Colonic mucosa (tissue), 4 donors: ENCODE data around the gene SCUBE2. TPM values are rescaled to one million over a fixed set of nuclear protein-coding genes. Genes with fewer than 3 reads are reported as not detected.

ENCODE experiments used
- DNase-seq: peaks from one replicate; pipeline ENCODE4 v3.0.0-alpha.2; 2020
- H3K27ac ChIP-seq: fragments of 200-600 bp; one replicate; pipeline ENCODE4 v1.8.0; 2021
- H3K27me3 ChIP-seq: fragments of 200-600 bp; one replicate; pipeline ENCODE4 v1.8.0; 2021
- H3K36me3 ChIP-seq: fragments of 200-600 bp; one replicate; pipeline ENCODE4 v1.8.0; 2021
- H3K4me1 ChIP-seq: fragments of 200-600 bp; one replicate; pipeline ENCODE4 v1.8.0; 2021; ENCODE audit warnings: mild to moderate bottlenecking
- H3K4me3 ChIP-seq: fragments of 200-600 bp; one replicate; pipeline ENCODE4 v1.8.0; 2021
- H3K9ac ChIP-seq, 2 donors: one replicate each; pipeline ENCODE4 v1.7.0; 2013; ENCODE audit warnings: control low read depth in 2 of 2, low read depth in 2 of 2, low read length in 2 of 2
- H3K9me3 ChIP-seq: fragments of 200-600 bp; one replicate; pipeline ENCODE4 v1.8.0; 2021
- intact Hi-C: fragments of 100-400 bp; cut with DNase I; formaldehyde crosslinking; loops from one replicate; pipeline ENCODE4 v1.14.1; 2022
- total RNA-seq, 2 donors: library from RNA; stranded (reverse); fragmentation: NEBNext Ultra II Directional in 1 of 2; extraction: Animal tissue kit (Norgen Biotek cat#: 25700) in 1 of 2; gene quantifications; one replicate each; pipeline ENCODE4 v1.2.1, GENCODE V29; 2021
- TF ChIP-seq, protein P1 (sequence below): fragments of 200-600 bp; IDR thresholded peaks from one replicate; pipeline ENCODE4 v1.8.0; 2022; ENCODE audit warnings: antibody characterized with exemption, mild to moderate bottlenecking
- donor health status: healthy.
- donor health status: DM: no; HTN: no; CAD: no.
- donor health status: DM: no; HTN: no; CAD: no.

The SCUBE2 gene
- total RNA-seq, 2 donors from 2014 or later = 2.5 to 7.5 TPM

GRCh38 chr11:9057888-9058287 is 33.5 kb downstream of the SCUBE2 start:
- H3K27me3 ChIP-seq = no peaks in the 10 kb centered on the region
- H3K4me1 ChIP-seq = no peaks in the 10 kb centered on the region
- DNase-seq = no peak
- no peak overlapping the region for H3K4me3 ChIP-seq
- H3K9ac ChIP-seq = no peak overlapping the region
- H3K36me3 ChIP-seq = no peaks in the 10 kb centered on the region
- TF ChIP-seq, protein P1, sequence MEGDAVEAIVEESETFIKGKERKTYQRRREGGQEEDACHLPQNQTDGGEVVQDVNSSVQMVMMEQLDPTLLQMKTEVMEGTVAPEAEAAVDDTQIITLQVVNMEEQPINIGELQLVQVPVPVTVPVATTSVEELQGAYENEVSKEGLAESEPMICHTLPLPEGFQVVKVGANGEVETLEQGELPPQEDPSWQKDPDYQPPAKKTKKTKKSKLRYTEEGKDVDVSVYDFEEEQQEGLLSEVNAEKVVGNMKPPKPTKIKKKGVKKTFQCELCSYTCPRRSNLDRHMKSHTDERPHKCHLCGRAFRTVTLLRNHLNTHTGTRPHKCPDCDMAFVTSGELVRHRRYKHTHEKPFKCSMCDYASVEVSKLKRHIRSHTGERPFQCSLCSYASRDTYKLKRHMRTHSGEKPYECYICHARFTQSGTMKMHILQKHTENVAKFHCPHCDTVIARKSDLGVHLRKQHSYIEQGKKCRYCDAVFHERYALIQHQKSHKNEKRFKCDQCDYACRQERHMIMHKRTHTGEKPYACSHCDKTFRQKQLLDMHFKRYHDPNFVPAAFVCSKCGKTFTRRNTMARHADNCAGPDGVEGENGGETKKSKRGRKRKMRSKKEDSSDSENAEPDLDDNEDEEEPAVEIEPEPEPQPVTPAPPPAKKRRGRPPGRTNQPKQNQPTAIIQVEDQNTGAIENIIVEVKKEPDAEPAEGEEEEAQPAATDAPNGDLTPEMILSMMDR = no peak
- intact Hi-C loops = no loop called here
- H3K9me3 ChIP-seq = no peaks in the 10 kb centered on the region
- no peak overlapping the region for H3K27ac ChIP-seq

DNA sequence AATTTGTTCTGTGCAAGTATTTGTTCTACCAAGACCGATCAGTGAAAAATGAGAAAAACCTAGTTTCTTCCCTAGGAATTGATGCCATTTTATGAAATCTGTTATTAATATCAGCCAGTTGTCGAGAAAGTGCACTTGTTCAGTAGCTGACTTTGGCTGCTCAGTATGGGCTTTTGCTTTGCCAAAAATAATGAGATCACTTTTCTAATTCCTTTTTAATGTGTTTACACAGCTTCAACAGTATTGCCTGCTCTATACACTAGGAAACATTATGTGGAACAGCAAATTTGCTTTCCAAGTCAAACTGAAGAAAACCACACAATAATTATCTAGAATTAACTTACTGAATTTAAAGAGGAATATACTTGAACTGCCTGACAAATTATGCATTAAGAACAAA is 34.4 kb downstream of the SCUBE2 start:
- no peak for DNase-seq
- H3K9me3 ChIP-seq = no peaks in the 10 kb centered on the region
- no peak overlapping the region for H3K27ac ChIP-seq
- no peaks in the 10 kb centered on the region for H3K27me3 ChIP-seq
- no peaks in the 10 kb centered on the region for H3K4me1 ChIP-seq
- H3K36me3 ChIP-seq = no peaks in the 10 kb centered on the region
- no peak overlapping the region for H3K9ac ChIP-seq
- H3K4me3 ChIP-seq = no peak overlapping the region
- TF ChIP-seq, protein P1 = no peak
- intact Hi-C loops = no loop called here

- no peak for DNase-seq
- intact Hi-C loops = no loop called here
- Histone ChIP-seq H3K36me3 (no peaks in the 10 kb centered on the region), H3K4me3 (no peak overlapping the region), H3K27ac (no peak overlapping the region), H3K27me3 (no peaks in the 10 kb centered on the region), H3K9ac (no peak overlapping the region), H3K4me1 (no peaks in the 10 kb centered on the region), H3K9me3 (no peaks in the 10 kb centered on the region)
- TF ChIP-seq, protein P1 = no peak
These were observed 34.9 kb downstream of the SCUBE2 start for GRCh38 chr11:9056467-9056866.

- no peak for DNase-seq
- no peaks in the 10 kb centered on the region for H3K4me1 ChIP-seq
- H3K9me3 ChIP-seq = no peaks in the 10 kb centered on the region
- no peak overlapping the region for H3K4me3 ChIP-seq
- H3K9ac ChIP-seq = no peak overlapping the region
- no peak overlapping the region for H3K27ac ChIP-seq
- intact Hi-C loops = no loop called here
- H3K36me3 ChIP-seq = no peaks in the 10 kb centered on the region
- no peaks in the 10 kb centered on the region for H3K27me3 ChIP-seq
- TF ChIP-seq, protein P1 = no peak
These were observed 37.9 kb downstream of the SCUBE2 start for GRCh38 chr11:9053316-9054035.

DNA sequence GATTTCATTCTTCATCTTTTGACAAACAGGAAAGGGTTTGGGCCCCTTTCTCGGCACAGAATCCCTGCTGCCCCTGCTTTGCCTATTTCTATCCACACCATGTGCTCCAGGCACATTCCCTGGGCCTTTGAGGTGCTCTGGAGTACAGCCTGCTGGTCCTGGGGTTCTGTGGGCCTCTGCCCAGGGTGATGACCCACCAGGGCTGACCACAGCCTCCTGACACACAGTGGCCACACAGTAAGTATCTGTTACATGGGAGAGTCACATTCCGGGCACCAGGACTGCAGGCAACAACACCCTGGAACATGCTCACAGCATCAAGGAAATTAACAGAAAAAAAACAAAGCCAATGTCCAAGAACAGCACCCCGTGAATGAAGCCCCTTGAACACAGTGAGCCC is 39.1 kb downstream of the SCUBE2 start:
- no peak for DNase-seq
- Histone ChIP-seq H3K9ac (no peak overlapping the region), H3K36me3 (no peaks in the 10 kb centered on the region), H3K4me1 (no peaks in the 10 kb centered on the region), H3K27ac (no peak overlapping the region), H3K27me3 (no peaks in the 10 kb centered on the region), H3K4me3 (no peak overlapping the region), H3K9me3 (no peaks in the 10 kb centered on the region)
- intact Hi-C loops = no loop called here
- TF ChIP-seq, protein P1 = no peak
